HT-29 (cell line): ENCODE data around the gene RPGRIP1L. TPM values are rescaled to one million over a fixed set of nuclear protein-coding genes. Genes with fewer than 3 reads are reported as not detected.
A peak's percentile ranks its signal among the peaks of the same experiment; 100 is the strongest.
"Not testable (repeated sequence)": the region's sequence is repeated elsewhere in the genome, so short reads cannot be mapped to it uniquely, and the experiment has no call there.

Source experiments
- DNase-seq: peaks from one replicate; pipeline ENCODE4 v3.0.0-alpha.2; 2015; ENCODE audit warnings: low spot score
- total RNA-seq: library from RNA; depleted of rRNA; stranded (reverse); fragments of >200 nt; shearing (Covaris generic); gene quantifications from 2 replicates; pipeline ENCODE4 v1.2.3, GENCODE V29; 2014

The RPGRIP1L gene
- total RNA-seq, 1 experiment from 2014 or later: 3.4 TPM

- DNase-seq: no peak
Observed at GRCh38 chr16:53713403-53714204, 9.9 kb upstream of the RPGRIP1L start.

GRCh38 chr16:53712065-53712464 lies 8.4 kb upstream of the RPGRIP1L start:
- DNase-seq: no peak

GRCh38 chr16:53711390-53711789 lies 7.7 kb upstream of the RPGRIP1L start:
- DNase-seq: no peak

GRCh38 chr16:53708490-53708889 lies 4.8 kb upstream of the RPGRIP1L start:
- DNase-seq: no peak

- no peak for DNase-seq
Observed at GRCh38 chr16:53707671-53708070, 4.0 kb upstream of the RPGRIP1L start.

GRCh38 chr16:53704445-53704813 lies 770 bp upstream of the RPGRIP1L start:
- no peak for DNase-seq

- DNase-seq: not testable (repeated sequence)
Observed at GRCh38 chr16:53698271-53698670, 5.4 kb downstream of the RPGRIP1L start.

- no peak for DNase-seq
Observed at GRCh38 chr16:53695070-53695469, 8.6 kb downstream of the RPGRIP1L start.

GRCh38 chr16:53693320-53693719 lies 10.3 kb downstream of the RPGRIP1L start:
- DNase-seq: no peak

- peak; percentile 58 for DNase-seq
Observed at GRCh38 chr16:53692146-53692545, 11.5 kb downstream of the RPGRIP1L start.

- no peak for DNase-seq
Observed at GRCh38 chr16:53690771-53691170, 12.9 kb downstream of the RPGRIP1L start.

GRCh38 chr16:53689636-53690035 lies 14.0 kb downstream of the RPGRIP1L start:
- DNase-seq: no peak

GRCh38 chr16:53686710-53687109 lies 16.9 kb downstream of the RPGRIP1L start:
- no peak for DNase-seq

- DNase-seq: not testable (repeated sequence)
Observed at GRCh38 chr16:53685334-53685733, 18.3 kb downstream of the RPGRIP1L start.

- DNase-seq: no peak
Observed at GRCh38 chr16:53681354-53681753, 22.3 kb downstream of the RPGRIP1L start.

- no peak for DNase-seq
Observed at GRCh38 chr16:53680756-53681155, 22.9 kb downstream of the RPGRIP1L start.

- no peak for DNase-seq
Observed at GRCh38 chr16:53678756-53679343, 24.8 kb downstream of the RPGRIP1L start.

- no peak for DNase-seq
Observed at GRCh38 chr16:53678155-53678554, 25.5 kb downstream of the RPGRIP1L start.

- DNase-seq: no peak
Observed at GRCh38 chr16:53673189-53673588, 30.5 kb downstream of the RPGRIP1L start.

GRCh38 chr16:53672461-53672860 lies 31.2 kb downstream of the RPGRIP1L start:
- no peak for DNase-seq

GRCh38 chr16:53668869-53669268 lies 34.8 kb downstream of the RPGRIP1L start:
- DNase-seq: no peak

- DNase-seq: no peak
Observed at GRCh38 chr16:53666786-53667415, 36.8 kb downstream of the RPGRIP1L start.
